Fibroblast of lung (primary cell): ENCODE data around the gene CCDC74A. TPM values are rescaled to one million over a fixed set of nuclear protein-coding genes. Genes with fewer than 3 reads are reported as not detected.

Source experiments
- DNase-seq, 2 donors: peaks; one replicate each; pipeline versions ENCODE4 v3.0.0 to v3.0.0-alpha.2; 2010; ENCODE audit warnings: low read depth in 2 of 2
- H2AFZ ChIP-seq: 2 replicates; pipeline ENCODE4 v1.5.1; 2012; ENCODE audit warnings: low read length, control low read depth, inconsistent platforms
- H3K27ac ChIP-seq: 2 replicates; pipeline ENCODE4 v1.5.1; 2011; ENCODE audit warnings: low read length, control low read depth; ENCODE audit not compliant: insufficient read depth
- H3K27me3 ChIP-seq: 2 replicates; pipeline ENCODE4 v1.5.1; 2011; ENCODE audit warnings: mild to moderate bottlenecking, low read length; ENCODE audit not compliant: control insufficient read depth, insufficient read depth
- H3K36me3 ChIP-seq: 2 replicates; pipeline ENCODE4 v1.5.1; 2011; ENCODE audit warnings: low read length; ENCODE audit not compliant: control insufficient read depth, insufficient read depth
- H3K4me1 ChIP-seq: 2 replicates; pipeline ENCODE4 v1.5.1; 2011; ENCODE audit warnings: low read length; ENCODE audit not compliant: control insufficient read depth, insufficient read depth; ENCODE audit errors: extremely low read depth
- H3K4me2 ChIP-seq: 2 replicates; pipeline ENCODE4 v1.5.1; 2011; ENCODE audit warnings: low read length, control low read depth; ENCODE audit not compliant: insufficient read depth; ENCODE audit errors: extremely low read depth
- H3K4me3 ChIP-seq, 4 experiments: fragments of 200-600 bp in 1 of 4; sonication (generic) in 1 of 4; replicated peaks in 1 of 4; 2 replicates each; pipeline ENCODE4 v1.5.1; 2011 to 2016; ENCODE audit warnings: low read length in 4 of 4, low read depth in 3 of 4, mild to moderate bottlenecking in 3 of 4, control low read depth in 2 of 4, inconsistent platforms in 1 of 4, mixed read lengths in 1 of 4; ENCODE audit not compliant: insufficient read depth in 1 of 4; ENCODE audit errors: control extremely low read depth in 1 of 4
- H3K79me2 ChIP-seq: 2 replicates; pipeline ENCODE4 v1.5.1; 2012; ENCODE audit warnings: mild to moderate bottlenecking, low read length, inconsistent platforms; ENCODE audit not compliant: control insufficient read depth, insufficient read depth
- H3K9ac ChIP-seq: 2 replicates; pipeline ENCODE4 v1.5.1; 2011; ENCODE audit warnings: mild to moderate bottlenecking, low read length, control low read depth; ENCODE audit not compliant: insufficient read depth
- H3K9me3 ChIP-seq: 2 replicates; pipeline ENCODE4 v1.5.1; 2012; ENCODE audit warnings: low read depth, low read length; ENCODE audit not compliant: control insufficient read depth, insufficient read depth
- H4K20me1 ChIP-seq: 2 replicates; pipeline ENCODE4 v1.5.1; 2011; ENCODE audit warnings: low read length; ENCODE audit not compliant: control insufficient read depth, insufficient read depth; ENCODE audit errors: extremely low read depth
- CTCF ChIP-seq, 2 donors: IDR thresholded peaks in 1 of 2; conservative IDR thresholded peaks in 1 of 2; 1 replicate in 1 of 2; 2 replicates in 1 of 2; pipeline ENCODE4 v1.5.1; 2011 to 2012; ENCODE audit warnings: low read length in 2 of 2, control low read depth in 1 of 2, inconsistent platforms in 1 of 2, low read depth in 1 of 2, mild to moderate bottlenecking in 1 of 2
- EZH2 ChIP-seq: IDR thresholded peaks from 2 replicates; pipeline ENCODE4 v1.5.1; 2012; ENCODE audit warnings: low read length, control low read depth, mild to moderate bottlenecking; ENCODE audit errors: missing control alignments
- polyA plus RNA-seq, 2 donors: library from polyadenylated mRNA; depleted of rRNA in 1 of 2; stranded (reverse) in 1 of 2; unstranded in 1 of 2; fragments of >200 nt; gene quantifications; 2 replicates each; pipeline ENCODE4 v1.2.1, GENCODE V29; 2011 to 2012; ENCODE audit warnings: missing spikeins in 1 of 2
- total RNA-seq: library from RNA; depleted of rRNA; stranded (reverse); fragments of >200 nt; gene quantifications from 2 replicates; pipeline ENCODE4 v1.2.1, GENCODE V29; 2014

The CCDC74A gene
- total and polyA plus RNA-seq, 2 donors (not counting 1 experiment from before 2014, with no cell fraction given), result 5.9 to 6.5 TPM

DNA sequence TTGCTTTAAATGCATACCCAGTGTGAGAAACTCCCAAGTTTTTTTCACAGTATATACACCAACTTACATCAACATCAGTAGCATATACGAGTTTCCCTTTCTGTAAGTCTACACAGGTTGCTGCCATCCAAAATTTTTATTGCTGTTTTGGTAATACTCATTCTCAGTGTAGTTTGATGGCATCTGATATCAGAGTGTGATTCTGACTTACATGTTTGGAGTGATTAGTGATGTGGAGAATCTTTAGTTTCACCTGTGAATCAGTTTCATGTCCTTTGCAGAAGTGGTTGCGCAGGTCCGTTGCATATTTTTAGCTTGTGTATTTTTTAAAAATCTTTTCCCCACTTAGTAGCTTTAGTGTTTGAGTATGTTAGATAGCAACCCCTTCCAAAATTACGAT, 50.1 kb downstream of the CCDC74A start:
- H3K4me2 ChIP-seq, result no peak overlapping the region
- no peak for DNase-seq
- no peak overlapping the region for H3K9ac ChIP-seq
- H4K20me1 ChIP-seq, result no peaks in the 10 kb centered on the region
- no peak overlapping the region for H2AFZ ChIP-seq
- H3K36me3 ChIP-seq, result no peaks in the 10 kb centered on the region
- H3K9me3 ChIP-seq, result no peaks in the 10 kb centered on the region
- H3K27me3 ChIP-seq, result no peaks in the 10 kb centered on the region
- no peak overlapping the region for H3K27ac ChIP-seq
- H3K79me2 ChIP-seq, result no peaks in the 10 kb centered on the region
- TF ChIP-seq CTCF (conservative IDR thresholded peaks at IDR 0.05 in 1 of 2, IDR thresholded peaks at IDR 0.05 in 1 of 2; ENCODE audit: low read depth in 1 of 2, low read length in 2 of 2) (no peak), EZH2 (no peak)
- H3K4me1 ChIP-seq, result no peaks in the 10 kb centered on the region
- no peak overlapping the region for H3K4me3 ChIP-seq

DNA sequence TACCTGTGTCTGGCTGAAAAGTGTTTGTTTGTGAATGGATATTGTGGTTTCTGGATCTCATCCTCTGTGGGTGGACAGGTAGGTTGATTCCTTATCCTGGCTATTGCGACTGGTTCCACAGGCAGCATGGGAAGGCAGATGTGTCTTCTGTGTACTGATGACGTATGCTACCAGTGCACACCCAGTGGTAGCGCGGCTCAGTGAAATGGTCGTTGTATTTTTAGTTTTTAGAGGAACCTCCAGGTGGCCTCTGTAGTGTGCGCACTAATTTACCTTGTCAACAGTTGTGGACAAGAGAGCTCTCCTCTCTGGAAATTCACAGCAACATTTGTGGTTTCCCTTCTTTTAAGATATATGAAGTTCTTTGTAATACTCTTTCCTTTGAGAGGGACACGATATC, 52.5 kb downstream of the CCDC74A start:
- H2AFZ ChIP-seq, result no peak overlapping the region
- H3K9me3 ChIP-seq, result no peaks in the 10 kb centered on the region
- no peaks in the 10 kb centered on the region for H3K4me1 ChIP-seq
- H3K27ac ChIP-seq, result no peak overlapping the region
- H4K20me1 ChIP-seq, result no peaks in the 10 kb centered on the region
- no peak overlapping the region for H3K9ac ChIP-seq
- H3K4me3 ChIP-seq, result no peak overlapping the region
- no peaks in the 10 kb centered on the region for H3K79me2 ChIP-seq
- H3K4me2 ChIP-seq, result no peak overlapping the region
- H3K27me3 ChIP-seq, result no peaks in the 10 kb centered on the region
- DNase-seq, result no peak
- no peak for TF ChIP-seq CTCF (conservative IDR thresholded peaks at IDR 0.05 in 1 of 2, IDR thresholded peaks at IDR 0.05 in 1 of 2; ENCODE audit: low read depth in 1 of 2, low read length in 2 of 2)
- no peak for TF ChIP-seq EZH2
- H3K36me3 ChIP-seq, result no peaks in the 10 kb centered on the region

Other genes with a start within 250 kb of the CCDC74A start
- gene RAB6D, start 163.7 kb upstream of the CCDC74A start, total RNA-seq, result under 0.01 TPM in 1 of 2 replicates, not detected in the other
- 0.02 and 0.06 TPM in 2 replicates for gene RAB6D, start 163.7 kb upstream of the CCDC74A start, polyA plus RNA-seq
- gene TUBA3D, start 51.8 kb upstream of the CCDC74A start, total RNA-seq, result not detected in 2 replicates
- gene TUBA3D, start 51.8 kb upstream of the CCDC74A start, polyA plus RNA-seq, result not detected in 2 replicates
- 65.2 and 88.4 TPM in 2 replicates for gene MZT2A, start 35.5 kb upstream of the CCDC74A start, total RNA-seq
- gene MZT2A, start 35.5 kb upstream of the CCDC74A start, polyA plus RNA-seq, result 30.1 and 30.8 TPM in 2 replicates